ENCODE data around the gene LRRK1. TPM values are rescaled to one million over a fixed set of nuclear protein-coding genes. Genes with fewer than 3 reads are reported as not detected.

LRRK1 gene
- total RNA-seq, 1 experiment from 2014 or later, result 7.6 TPM

- TF ChIP-seq HMGA2 (CRISPR knock-in tag; IDR thresholded peaks at IDR 0.05) (no peak), NFE2L1 (CRISPR knock-in tag; IDR thresholded peaks at IDR 0.05) (no peak), NFATC4 (CRISPR knock-in tag; IDR thresholded peaks at IDR 0.05) (no peak), ZNF317 (CRISPR knock-in tag; IDR thresholded peaks at IDR 0.05; ENCODE audit: borderline replicate concordance, low read depth) (no peak)
- TF ChIP-seq, protein P1, sequence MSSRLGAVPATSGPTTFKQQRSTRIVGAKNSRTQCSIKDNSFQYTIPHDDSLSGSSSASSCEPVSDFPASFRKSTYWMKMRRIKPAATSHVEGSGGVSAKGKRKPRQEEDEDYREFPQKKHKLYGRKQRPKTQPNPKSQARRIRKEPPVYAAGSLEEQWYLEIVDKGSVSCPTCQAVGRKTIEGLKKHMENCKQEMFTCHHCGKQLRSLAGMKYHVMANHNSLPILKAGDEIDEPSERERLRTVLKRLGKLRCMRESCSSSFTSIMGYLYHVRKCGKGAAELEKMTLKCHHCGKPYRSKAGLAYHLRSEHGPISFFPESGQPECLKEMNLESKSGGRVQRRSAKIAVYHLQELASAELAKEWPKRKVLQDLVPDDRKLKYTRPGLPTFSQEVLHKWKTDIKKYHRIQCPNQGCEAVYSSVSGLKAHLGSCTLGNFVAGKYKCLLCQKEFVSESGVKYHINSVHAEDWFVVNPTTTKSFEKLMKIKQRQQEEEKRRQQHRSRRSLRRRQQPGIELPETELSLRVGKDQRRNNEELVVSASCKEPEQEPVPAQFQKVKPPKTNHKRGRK (CRISPR knock-in tag; IDR thresholded peaks at IDR 0.05; ENCODE audit: borderline replicate concordance), result no peak
- TF ChIP-seq, protein P2, sequence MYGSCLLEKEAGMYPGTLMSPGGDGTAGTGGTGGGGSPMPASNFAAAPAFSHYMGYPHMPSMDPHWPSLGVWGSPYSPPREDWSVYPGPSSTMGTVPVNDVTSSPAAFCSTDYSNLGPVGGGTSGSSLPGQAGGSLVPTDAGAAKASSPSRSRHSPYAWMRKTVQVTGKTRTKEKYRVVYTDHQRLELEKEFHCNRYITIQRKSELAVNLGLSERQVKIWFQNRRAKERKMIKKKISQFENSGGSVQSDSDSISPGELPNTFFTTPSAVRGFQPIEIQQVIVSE (CRISPR knock-in tag; IDR thresholded peaks at IDR 0.05; ENCODE audit: borderline replicate concordance), result no peak
These were observed 101.8 kb downstream of the LRRK1 start (continued) for GRCh38 chr15:101020945-101021344.

GRCh38 chr15:101022306-101022705 is 103.1 kb downstream of the LRRK1 start:
- ChIA-PET CTCF (interaction anchor here (1.4 to 6.8 kb wide), 5 partner anchors 15 to 236 kb away, joined by 3 to 76 read pairs (median 6); no protein-coding TSS in a partner anchor), POLR2A (no interaction called here)
- ATAC-seq, result no peak
- Mint-ChIP-seq H3K27ac (no peak overlapping the region), H3K4me1 (peaks cover 21% of the 10 kb centered on the region), H3K4me3 (no peak overlapping the region), H3K36me3 (peaks cover 10% of the 10 kb centered on the region), H3K9me3 (peaks cover 9% of the 10 kb centered on the region), H3K27me3 (ENCODE audit: low read depth) (no peaks in the 10 kb centered on the region; the same call in 1 of the 2 replicates)
- DNase-seq (ENCODE audit: low spot score), result no peak
- TF ChIP-seq, protein P3, sequence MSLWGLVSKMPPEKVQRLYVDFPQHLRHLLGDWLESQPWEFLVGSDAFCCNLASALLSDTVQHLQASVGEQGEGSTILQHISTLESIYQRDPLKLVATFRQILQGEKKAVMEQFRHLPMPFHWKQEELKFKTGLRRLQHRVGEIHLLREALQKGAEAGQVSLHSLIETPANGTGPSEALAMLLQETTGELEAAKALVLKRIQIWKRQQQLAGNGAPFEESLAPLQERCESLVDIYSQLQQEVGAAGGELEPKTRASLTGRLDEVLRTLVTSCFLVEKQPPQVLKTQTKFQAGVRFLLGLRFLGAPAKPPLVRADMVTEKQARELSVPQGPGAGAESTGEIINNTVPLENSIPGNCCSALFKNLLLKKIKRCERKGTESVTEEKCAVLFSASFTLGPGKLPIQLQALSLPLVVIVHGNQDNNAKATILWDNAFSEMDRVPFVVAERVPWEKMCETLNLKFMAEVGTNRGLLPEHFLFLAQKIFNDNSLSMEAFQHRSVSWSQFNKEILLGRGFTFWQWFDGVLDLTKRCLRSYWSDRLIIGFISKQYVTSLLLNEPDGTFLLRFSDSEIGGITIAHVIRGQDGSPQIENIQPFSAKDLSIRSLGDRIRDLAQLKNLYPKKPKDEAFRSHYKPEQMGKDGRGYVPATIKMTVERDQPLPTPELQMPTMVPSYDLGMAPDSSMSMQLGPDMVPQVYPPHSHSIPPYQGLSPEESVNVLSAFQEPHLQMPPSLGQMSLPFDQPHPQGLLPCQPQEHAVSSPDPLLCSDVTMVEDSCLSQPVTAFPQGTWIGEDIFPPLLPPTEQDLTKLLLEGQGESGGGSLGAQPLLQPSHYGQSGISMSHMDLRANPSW (CRISPR knock-in tag; conservative IDR thresholded peaks at IDR 0.05; ENCODE audit: low read depth), result no peak
- TF ChIP-seq, protein P4, sequence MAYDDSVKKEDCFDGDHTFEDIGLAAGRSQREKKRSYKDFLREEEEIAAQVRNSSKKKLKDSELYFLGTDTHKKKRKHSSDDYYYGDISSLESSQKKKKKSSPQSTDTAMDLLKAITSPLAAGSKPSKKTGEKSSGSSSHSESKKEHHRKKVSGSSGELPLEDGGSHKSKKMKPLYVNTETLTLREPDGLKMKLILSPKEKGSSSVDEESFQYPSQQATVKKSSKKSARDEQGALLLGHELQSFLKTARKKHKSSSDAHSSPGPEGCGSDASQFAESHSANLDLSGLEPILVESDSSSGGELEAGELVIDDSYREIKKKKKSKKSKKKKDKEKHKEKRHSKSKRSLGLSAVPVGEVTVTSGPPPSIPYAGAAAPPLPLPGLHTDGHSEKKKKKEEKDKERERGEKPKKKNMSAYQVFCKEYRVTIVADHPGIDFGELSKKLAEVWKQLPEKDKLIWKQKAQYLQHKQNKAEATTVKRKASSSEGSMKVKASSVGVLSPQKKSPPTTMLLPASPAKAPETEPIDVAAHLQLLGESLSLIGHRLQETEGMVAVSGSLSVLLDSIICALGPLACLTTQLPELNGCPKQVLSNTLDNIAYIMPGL (CRISPR knock-in tag; IDR thresholded peaks at IDR 0.05), result no peak
- TF ChIP-seq JAZF1 (CRISPR knock-in tag; IDR thresholded peaks at IDR 0.05), result no peak
- no peak for TF ChIP-seq HMGA2 (CRISPR knock-in tag; IDR thresholded peaks at IDR 0.05)
- no peak for TF ChIP-seq MXD4 (CRISPR knock-in tag; IDR thresholded peaks at IDR 0.05; ENCODE audit: borderline replicate concordance)
- no peak for TF ChIP-seq USF2 (CRISPR knock-in tag; IDR thresholded peaks at IDR 0.05)

DNA sequence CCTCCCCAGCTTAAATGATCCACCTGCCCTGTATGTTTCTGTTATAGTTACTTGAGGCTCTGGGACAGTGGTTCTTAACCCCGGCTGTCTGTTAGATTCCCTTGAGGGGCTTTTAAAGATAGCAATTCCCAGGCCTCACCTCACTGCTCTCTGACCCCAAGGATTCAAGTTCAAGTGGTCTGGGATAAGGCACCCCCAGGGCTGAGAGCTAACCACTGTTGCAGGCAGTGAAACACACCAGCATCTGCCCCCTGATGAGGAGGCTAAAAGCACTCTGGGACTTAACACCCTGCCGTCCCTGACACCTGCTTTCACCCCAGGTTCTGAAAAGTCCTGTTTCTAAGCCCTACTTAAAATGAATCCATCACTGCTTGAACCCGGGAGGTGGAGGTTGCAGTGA is 103.7 kb downstream of the LRRK1 start:
- Mint-ChIP-seq H3K27me3 (ENCODE audit: low read depth) (no peaks in the 10 kb centered on the region; the same call in 1 of the 2 replicates), H3K4me1 (peaks cover 19% of the 10 kb centered on the region), H3K9me3 (peaks cover 4% of the 10 kb centered on the region), H3K4me3 (no peak overlapping the region), H3K27ac (no peak overlapping the region), H3K36me3 (peaks cover 6% of the 10 kb centered on the region; the same call in 1 of the 2 replicates)
- ATAC-seq, result no peak
- TF ChIP-seq CBFB (CRISPR knock-in tag; IDR thresholded peaks at IDR 0.05; ENCODE audit: low read depth) (no peak), NR3C1 (CRISPR knock-in tag; conservative IDR thresholded peaks at IDR 0.05; ENCODE audit: low read depth) (no peak), E2F4 (CRISPR knock-in tag; IDR thresholded peaks at IDR 0.05; ENCODE audit: borderline replicate concordance, low read depth) (no peak), ARID4B (CRISPR knock-in tag; IDR thresholded peaks at IDR 0.05; ENCODE audit: borderline replicate concordance) (no peak), ZNF263 (CRISPR knock-in tag; IDR thresholded peaks at IDR 0.05; ENCODE audit: low read depth) (no peak), NFYB (CRISPR knock-in tag; conservative IDR thresholded peaks at IDR 0.05; ENCODE audit: low read depth) (no peak), GTF2I (CRISPR knock-in tag; conservative IDR thresholded peaks at IDR 0.05) (no peak)
- TF ChIP-seq, protein P5, sequence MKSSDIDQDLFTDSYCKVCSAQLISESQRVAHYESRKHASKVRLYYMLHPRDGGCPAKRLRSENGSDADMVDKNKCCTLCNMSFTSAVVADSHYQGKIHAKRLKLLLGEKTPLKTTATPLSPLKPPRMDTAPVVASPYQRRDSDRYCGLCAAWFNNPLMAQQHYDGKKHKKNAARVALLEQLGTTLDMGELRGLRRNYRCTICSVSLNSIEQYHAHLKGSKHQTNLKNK (CRISPR knock-in tag; IDR thresholded peaks at IDR 0.05), result no peak
- no peak for DNase-seq (ENCODE audit: low spot score)
- ChIA-PET CTCF (interaction anchor here (1.4 to 6.8 kb wide), 4 partner anchors 15 to 66 kb away, joined by 3 to 76 read pairs (median 6); no protein-coding TSS in a partner anchor), POLR2A (no interaction called here)

Data from WTC11 (cell line).